Activated CD4-positive, alpha-beta T cell treated with anti-CD3 and anti-CD28 coated beads for 1 hour (primary cell): ENCODE measurements around the gene THADA.

Source experiments
- DNase-seq: peaks from one replicate; pipeline ENCODE4 v3.0.0-alpha.2; 2020

The THADA gene

GRCh38 chr2:43265001-43265400, 330.8 kb downstream of the THADA start:
- no peak for DNase-seq

DNA sequence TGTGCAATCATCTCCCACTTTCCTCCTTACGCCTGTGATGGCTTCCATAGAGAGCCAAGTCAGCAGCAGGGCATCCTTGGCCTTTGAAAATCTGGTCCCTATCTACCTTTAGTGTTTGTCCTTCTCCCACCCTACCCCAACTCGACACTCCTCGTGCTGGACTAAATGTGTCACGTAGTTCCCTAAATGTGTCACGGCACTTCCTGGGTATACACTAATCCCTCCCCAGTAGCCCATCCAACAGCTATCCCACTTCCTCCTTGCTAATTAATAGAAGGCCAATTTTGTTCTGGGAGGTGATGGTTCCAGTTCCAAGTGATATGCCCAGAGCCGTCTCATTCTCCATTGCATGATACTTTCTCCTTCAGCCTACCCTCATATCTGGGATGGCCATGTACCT, 332.9 kb downstream of the THADA start:
- DNase-seq, result no peak

- DNase-seq, result no peak
Measured at GRCh38 chr2:43262239-43262638, 333.6 kb downstream of the THADA start.

GRCh38 chr2:43259512-43259911, 336.3 kb downstream of the THADA start:
- no peak for DNase-seq

- no peak for DNase-seq
Measured at GRCh38 chr2:43258547-43259156, 337.2 kb downstream of the THADA start.

- DNase-seq, result no peak
Measured at GRCh38 chr2:43255296-43255910, 340.4 kb downstream of the THADA start.

DNA sequence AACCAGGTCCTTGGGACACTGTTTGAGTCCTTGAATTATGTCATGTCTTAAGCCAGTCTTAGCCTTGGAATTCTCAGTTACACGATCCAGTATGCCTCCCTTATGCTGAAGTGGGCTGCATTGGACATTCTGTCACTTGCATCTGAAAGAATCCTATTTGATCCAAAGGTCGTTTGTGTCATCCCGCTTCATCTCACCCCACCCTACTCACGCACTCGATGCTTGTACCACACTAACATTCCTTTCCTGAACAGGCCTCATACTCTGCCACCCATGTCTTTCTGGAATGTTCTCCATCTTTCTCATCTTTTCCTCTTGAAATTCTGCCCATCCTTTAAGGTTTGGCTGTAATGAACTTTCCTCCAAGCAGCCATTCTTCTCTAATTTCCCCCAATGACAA, 341.5 kb downstream of the THADA start:
- no peak for DNase-seq

DNA sequence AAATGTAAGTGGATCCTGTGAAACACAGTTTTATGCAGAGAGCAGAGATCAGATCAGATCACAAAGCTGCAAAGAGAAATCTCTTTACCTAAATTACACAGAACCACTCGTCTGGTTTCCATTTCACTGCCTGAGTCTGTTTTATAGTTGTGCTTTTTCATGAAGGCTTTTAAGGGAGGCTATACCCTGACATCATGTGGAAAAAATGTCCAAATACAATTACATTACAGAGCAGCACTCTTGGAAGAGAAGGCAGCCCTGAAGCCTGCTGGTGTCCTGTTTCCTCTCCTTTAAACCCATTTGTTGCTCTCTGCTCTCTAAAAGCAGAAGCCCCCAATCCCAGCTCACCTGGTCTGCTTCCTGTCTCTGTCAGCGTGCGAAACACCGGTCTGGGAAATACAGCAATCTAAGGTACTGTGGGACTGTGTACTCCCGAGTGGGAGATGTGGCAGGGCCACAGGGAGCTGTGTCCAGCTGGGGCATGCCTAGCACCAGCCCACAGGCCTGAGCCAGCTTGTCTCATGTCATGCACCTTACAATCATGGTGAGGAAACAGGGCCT, 344.6 kb downstream of the THADA start:
- DNase-seq, result no peak

- DNase-seq, result no peak
Measured at GRCh38 chr2:43250015-43250414, 345.8 kb downstream of the THADA start.

- DNase-seq, result no peak
Measured at GRCh38 chr2:43248621-43249020, 347.2 kb downstream of the THADA start.

- DNase-seq, result no peak
Measured at GRCh38 chr2:43246641-43247040, 349.2 kb downstream of the THADA start.

DNA sequence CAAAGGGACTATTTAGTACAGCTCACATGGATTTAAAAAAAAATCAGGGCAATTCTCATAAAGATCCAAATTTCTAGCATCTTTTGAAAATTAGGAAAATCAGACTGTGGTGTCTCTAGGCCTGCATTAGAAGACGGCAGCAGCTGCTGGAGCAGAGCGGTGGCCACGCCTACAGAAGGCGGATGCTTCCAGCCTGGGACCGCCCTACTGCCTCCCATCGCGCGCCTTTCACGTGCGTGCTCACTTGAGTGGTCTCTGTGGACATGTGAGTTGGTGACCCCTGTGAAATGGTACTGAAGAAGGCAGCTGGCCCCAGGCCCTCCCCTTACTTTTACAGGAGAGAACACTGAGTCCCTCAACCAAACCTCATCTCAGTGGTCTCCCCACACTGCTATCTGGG, 354.3 kb downstream of the THADA start:
- no peak for DNase-seq

DNA sequence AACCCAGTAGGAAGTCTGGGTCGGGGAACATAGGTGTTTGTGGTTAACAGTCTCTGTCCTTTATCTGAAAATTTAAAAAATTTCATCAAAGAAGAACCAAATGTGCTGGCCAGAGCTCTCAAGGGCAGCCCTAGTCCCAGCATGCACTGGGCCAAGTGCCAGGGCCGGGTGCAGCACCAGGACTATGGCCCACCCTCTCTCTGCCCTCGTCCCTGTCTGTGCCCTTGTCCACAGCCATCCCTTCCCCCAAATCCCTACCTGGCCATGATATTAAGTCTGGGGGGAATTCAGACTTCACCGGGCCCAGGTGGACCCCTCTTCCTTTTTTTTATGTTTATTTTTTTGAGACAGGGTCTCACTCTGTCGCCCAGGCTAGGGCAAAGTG, 355.1 kb downstream of the THADA start:
- DNase-seq, result no peak

DNA sequence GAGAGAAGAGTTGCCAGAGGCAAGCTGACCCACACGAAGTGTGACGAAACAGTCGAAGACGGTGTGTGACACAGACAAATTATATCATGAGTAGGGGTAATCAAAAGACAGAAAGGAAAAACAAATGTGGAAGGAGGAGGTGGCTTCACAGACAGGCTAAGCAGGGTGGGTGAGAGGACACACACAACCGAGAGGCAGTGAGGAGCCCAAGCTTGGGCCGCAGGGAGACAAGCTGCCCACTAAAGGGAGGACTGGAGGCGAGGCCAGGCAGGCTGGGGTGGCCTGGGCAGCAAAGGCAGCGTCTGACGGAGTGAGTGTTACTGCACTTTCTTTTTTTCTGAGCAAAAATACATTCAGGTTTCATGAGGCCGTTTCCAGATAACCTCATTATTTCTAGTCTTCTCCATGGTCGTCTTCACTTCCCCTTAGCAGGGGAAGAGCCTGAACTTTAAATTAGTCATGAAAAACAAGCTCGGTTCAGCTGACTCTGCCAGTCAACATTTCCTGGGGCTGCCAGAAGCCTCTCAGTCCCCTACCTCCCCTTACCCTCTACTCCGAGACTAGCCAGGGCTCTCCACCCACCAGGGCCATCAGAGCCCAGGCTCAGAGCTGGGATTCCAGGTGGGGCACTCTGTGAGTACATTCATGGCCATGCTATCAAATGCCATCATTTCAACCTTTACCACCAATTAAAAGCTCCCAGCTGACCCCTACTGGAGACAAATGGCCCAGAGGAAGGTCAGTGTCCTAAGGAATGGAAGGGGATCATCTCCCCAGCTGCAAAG, 355.7 kb downstream of the THADA start:
- DNase-seq, result no peak

DNA sequence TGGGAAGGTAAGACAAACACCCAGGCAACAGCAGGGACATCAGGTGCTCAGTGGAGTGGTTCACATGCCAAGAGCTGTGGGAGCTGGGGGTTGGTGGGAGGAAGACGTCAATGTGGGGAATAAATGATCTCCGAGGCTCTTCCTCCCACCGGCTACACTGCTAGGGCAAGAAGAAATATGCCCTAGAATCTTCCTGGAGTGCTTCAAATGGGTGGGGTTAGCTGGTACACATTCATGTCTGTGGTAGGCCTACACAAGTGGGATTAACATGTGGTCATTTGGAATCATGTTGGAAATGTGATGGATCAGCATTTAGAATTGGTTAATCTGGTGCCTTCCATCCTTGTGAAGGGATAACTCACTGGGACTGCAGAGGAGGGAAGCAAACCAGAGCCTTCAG, 357.0 kb downstream of the THADA start:
- no peak for DNase-seq

DNA sequence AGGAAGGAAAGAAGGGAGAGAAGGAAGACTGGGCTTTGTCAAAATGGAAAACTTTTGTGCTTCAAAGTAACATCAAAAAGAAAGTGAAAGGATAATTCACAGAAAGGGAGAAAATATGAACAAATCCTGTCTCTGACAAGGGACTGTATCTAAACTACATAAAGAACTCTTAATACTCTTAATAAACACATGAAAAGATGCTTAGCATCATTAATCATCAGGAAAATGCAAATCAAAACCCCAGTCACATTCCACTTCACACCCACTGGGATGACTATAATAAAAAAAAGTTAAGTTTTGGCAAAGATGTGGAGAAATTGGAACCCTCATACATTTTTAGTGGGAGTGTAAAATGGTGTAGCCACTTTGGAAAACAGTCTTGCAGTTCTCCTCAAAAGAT, 357.7 kb downstream of the THADA start:
- no peak for DNase-seq

- no peak for DNase-seq
Measured at GRCh38 chr2:43233218-43234212, 362.3 kb downstream of the THADA start.

DNA sequence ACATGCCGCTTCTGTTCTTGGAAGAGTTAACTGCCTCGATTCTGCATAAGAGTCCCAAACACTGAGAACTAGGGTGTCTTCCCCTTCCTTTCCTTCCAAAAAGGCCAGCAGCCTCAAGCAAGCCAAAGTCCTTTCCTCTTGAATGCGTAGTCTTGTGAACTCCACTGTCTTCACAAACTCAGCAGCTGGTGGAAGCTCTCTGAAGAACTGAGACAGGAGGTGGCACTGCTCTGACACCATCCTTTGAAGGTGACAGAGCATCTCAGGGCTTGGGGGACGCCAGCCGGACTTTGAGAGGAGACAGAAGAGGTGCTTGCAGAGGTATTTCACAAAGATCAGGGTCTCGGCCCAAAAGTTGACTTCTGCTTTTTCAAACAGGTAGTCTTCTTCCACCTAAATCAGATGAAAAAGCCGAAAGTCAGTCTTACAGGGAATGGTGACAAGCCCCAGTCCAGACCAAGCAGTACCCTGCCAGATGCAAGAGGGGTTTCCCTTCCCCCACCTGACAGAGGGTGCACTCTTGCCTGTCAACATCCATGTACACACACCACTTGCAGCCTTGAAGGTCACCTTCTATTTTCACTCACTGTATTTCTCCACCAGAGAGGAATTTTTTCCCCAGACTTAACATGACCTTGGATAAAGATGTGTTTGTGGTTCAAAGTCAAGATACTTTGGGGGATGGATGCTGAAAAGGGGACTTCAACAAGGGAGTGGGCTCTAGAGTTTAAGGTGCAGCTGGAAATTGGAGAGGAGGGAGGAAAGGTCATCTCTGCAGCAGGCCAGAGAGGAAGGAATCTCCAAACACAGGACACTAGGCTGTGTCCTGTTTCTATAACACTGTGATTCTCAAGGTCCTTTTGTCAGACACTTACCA, 364.6 kb downstream of the THADA start:
- no peak for DNase-seq

- no peak for DNase-seq
Measured at GRCh38 chr2:43230351-43230885, 365.4 kb downstream of the THADA start.

DNA sequence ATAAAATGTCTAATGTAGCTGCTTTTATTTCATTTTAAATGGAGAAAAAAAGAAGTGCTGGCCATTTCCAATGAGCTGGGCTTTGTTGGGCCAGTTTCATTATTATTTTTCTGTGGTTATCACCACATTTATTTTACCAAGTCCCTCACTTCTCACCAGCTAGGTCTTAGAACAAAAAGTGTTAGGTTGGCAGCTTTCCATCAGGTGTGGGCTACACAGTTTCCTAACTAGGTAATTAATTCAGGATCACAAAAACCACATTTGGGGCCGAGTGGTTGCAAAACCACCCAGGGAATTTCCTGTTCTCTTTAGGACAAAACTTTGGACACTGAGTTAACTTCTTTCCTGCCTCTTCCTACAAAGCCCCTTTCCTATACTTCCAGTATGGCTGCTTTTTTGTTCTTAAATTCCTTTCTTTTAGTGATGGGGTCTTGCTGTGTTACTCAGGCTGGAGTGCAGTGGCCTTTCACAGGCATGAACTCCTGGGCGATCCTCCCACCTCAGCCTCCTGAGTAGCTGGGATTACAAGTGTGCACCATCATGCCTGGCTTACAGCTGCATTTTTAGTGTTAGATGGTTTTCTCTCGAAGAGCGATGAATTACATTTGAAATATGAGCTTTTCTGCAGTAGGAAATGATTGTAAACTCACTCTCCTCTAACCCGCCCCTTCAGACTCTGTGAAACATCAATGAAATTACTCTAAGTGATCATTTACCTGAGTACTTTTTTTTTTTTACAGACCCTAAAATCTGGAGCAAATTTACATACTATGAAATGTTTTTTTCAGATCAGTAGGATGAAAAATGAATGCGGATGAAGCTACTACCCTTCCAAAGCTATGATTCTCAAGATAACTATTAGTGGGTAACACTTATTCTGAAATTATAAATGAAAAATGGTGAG, 366.8 kb downstream of the THADA start:
- no peak for DNase-seq
